Astrocyte of the cerebellum (primary cell): ENCODE results near the gene ACOT12.
A peak's percentile ranks its signal among the peaks of the same experiment; 100 is the strongest.

Experiments
- DNase-seq: peaks from one replicate; pipeline ENCODE4 v3.0.0-alpha.2; 2011; ENCODE audit warnings: low read depth
- H3K4me3 ChIP-seq: 2 replicates; pipeline ENCODE4 v1.5.1; 2011; ENCODE audit warnings: mild to moderate bottlenecking, low read depth, low read length, moderate library complexity
- CTCF ChIP-seq: IDR thresholded peaks from 2 replicates; pipeline ENCODE4 v1.5.1; 2012; ENCODE audit warnings: low read length, low read depth, moderate library complexity, mild to moderate bottlenecking; ENCODE audit errors: missing control alignments
- in situ Hi-C: cut with HindIII; loops from 2 replicates; pipeline ENCODE4 v1.10.0; 2017; ENCODE audit warnings: low sequenced_read_pairs

ACOT12 gene

DNA sequence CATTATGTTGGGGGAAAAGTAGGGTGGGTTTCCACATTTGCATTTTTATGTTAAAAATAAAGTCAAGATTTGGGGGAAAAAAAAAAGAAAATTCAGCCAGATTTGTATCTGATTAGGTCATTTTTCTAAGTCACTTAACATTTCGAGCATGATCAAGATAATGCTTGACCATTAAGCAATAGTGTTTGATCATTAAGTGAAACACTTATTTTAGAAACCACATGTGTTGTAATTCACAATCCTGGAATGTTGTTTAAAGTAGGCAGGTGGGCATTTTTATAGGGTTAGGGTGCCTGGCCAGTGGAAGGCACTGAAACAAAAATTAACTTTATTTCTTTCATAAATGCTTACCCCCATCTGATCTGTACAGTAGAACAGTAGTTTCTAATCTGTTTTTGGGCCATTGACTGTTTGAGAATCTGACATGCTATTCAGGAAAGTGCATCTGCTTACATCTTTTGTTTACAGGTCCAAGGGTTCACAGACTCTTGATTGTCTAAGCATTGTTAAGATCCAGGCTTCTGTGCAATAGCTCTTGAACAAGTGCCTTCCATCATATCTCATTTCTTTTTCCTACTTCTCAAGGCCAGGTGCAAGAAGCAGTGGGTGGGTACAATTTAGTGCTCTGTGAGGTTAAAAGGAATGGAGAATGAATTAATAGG is 83.4 kb downstream of the ACOT12 start:
- in situ Hi-C loops = no loop called here
- no peak for DNase-seq
- no peak overlapping the region for H3K4me3 ChIP-seq
- TF ChIP-seq CTCF = no peak

- in situ Hi-C loops = no loop called here
- no peak overlapping the region for H3K4me3 ChIP-seq
- no peak for TF ChIP-seq CTCF
- DNase-seq = no peak
Observed at GRCh38 chr5:81308836-81309235, 85.1 kb downstream of the ACOT12 start.

DNA sequence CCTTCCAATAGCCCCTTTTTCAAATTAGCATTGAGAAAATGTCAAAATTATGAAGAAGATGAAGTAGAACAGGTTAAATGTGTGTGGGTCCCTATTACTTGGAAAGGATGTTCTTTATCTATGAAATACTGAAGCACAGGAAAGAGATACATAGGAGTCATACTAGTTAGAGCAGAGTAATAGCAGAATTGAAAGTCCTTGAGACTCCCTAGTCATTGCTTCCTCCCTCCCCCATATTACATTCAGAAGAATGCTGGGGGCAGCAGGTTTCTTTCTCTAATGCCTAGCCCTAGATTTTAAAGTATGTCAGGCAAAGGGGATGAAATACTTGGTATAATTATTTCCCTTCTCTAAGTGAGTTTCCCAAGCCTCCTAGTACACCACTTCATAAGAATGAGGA is 88.1 kb downstream of the ACOT12 start:
- no peak for DNase-seq
- H3K4me3 ChIP-seq = no peak overlapping the region
- in situ Hi-C loops = no loop called here
- TF ChIP-seq CTCF = no peak

GRCh38 chr5:81303563-81303962 is 90.4 kb downstream of the ACOT12 start:
- no peak overlapping the region for H3K4me3 ChIP-seq
- in situ Hi-C loops = no loop called here
- TF ChIP-seq CTCF = no peak
- DNase-seq = peak; percentile 5

- TF ChIP-seq CTCF = no peak
- in situ Hi-C loops = no loop called here
- DNase-seq = no peak
- H3K4me3 ChIP-seq = peak overlapping the region; percentile 92
Observed at GRCh38 chr5:81302596-81302995, 91.3 kb downstream of the ACOT12 start.

- H3K4me3 ChIP-seq = peak within 1 kb of the TSS; percentile 92
- peak; percentile 92 for DNase-seq
- in situ Hi-C loops = no loop called here
- peak; percentile 17 for TF ChIP-seq CTCF
Observed at GRCh38 chr5:81301271-81302015, 92.5 kb downstream of the ACOT12 start, which contains the start of gene ZCCHC9. Gene ZCCHC9, plus strand, starts transcription at chr5:81301587. Its CDS starts 3,171 bp downstream, at chr5:81304758.
